MM.1S (cell line): ENCODE data around the gene PPP4R4.

Experiments used
- DNase-seq: peaks from one replicate; pipeline ENCODE4 v3.0.0-alpha.2; 2015
- H2AFZ ChIP-seq: fragments of 300-600 bp; sonication (generic); 2 replicates; pipeline ENCODE4 v1.6.0; 2016; ENCODE audit warnings: antibody characterized with exemption, low read length
- H3F3A ChIP-seq: fragments of 300-600 bp; sonication (generic); 2 replicates; pipeline ENCODE4 v1.6.1; 2016; ENCODE audit warnings: mild to moderate bottlenecking, antibody characterized with exemption, low read length, moderate library complexity, mixed read lengths; ENCODE audit not compliant: insufficient read depth
- H3K27ac ChIP-seq: fragments of 300-600 bp; sonication (generic); 2 replicates; pipeline ENCODE4 v1.5.1; 2016; ENCODE audit warnings: mild to moderate bottlenecking, low read length
- H3K27me3 ChIP-seq: fragments of 300-600 bp; sonication (generic); replicated peaks from 2 replicates; pipeline ENCODE4 v1.6.0; 2016; ENCODE audit warnings: low read length; ENCODE audit not compliant: insufficient read depth
- H3K36me3 ChIP-seq: fragments of 300-600 bp; sonication (generic); replicated peaks from 2 replicates; pipeline ENCODE4 v1.6.1; 2016; ENCODE audit warnings: mild to moderate bottlenecking, low read length, mixed read lengths; ENCODE audit not compliant: insufficient read depth
- H3K4me1 ChIP-seq: fragments of 300-600 bp; sonication (generic); 2 replicates; pipeline ENCODE4 v1.6.1; 2016; ENCODE audit warnings: low read length, mixed read lengths
- H3K4me2 ChIP-seq: fragments of 300-600 bp; sonication (generic); 2 replicates; pipeline ENCODE4 v1.6.0; 2016; ENCODE audit warnings: low read depth, low read length
- H3K4me3 ChIP-seq: fragments of 300-600 bp; sonication (generic); 2 replicates; pipeline ENCODE4 v1.5.1; 2016; ENCODE audit warnings: low read length, mixed read lengths
- H3K79me2 ChIP-seq: fragments of 300-600 bp; sonication (generic); 2 replicates; pipeline ENCODE4 v1.6.1; 2016; ENCODE audit warnings: mixed run types, low read length, mixed read lengths
- H3K9ac ChIP-seq: fragments of 300-600 bp; sonication (generic); 2 replicates; pipeline ENCODE4 v1.6.1; 2016; ENCODE audit warnings: low read length, mixed read lengths
- H3K9me2 ChIP-seq: fragments of 300-600 bp; sonication (generic); replicated peaks from 2 replicates; pipeline ENCODE4 v1.6.1; 2016; ENCODE audit warnings: mild to moderate bottlenecking, low read length, mixed read lengths; ENCODE audit not compliant: insufficient read depth
- H3K9me3 ChIP-seq: fragments of 300-600 bp; sonication (generic); replicated peaks from 2 replicates; pipeline ENCODE4 v1.6.1; 2016; ENCODE audit warnings: mild to moderate bottlenecking, low read length, mixed read lengths; ENCODE audit not compliant: insufficient read depth
- H4K20me1 ChIP-seq: fragments of 300-600 bp; sonication (generic); 2 replicates; pipeline ENCODE4 v1.6.1; 2016; ENCODE audit warnings: mild to moderate bottlenecking, low read length, moderate library complexity, mixed read lengths; ENCODE audit not compliant: insufficient read depth
- CTCF ChIP-seq: fragments of 300-600 bp; sonication (generic); IDR thresholded peaks from 2 replicates; pipeline ENCODE4 v1.5.1; 2016; ENCODE audit warnings: antibody characterized with exemption, low read length, mixed read lengths
- EZH2 ChIP-seq: fragments of 300-600 bp; sonication (generic); optimal IDR thresholded peaks from 2 replicates; pipeline ENCODE3; 2017; ENCODE audit warnings: low read depth, mild to moderate bottlenecking, antibody characterized with exemption, low read length, mixed read lengths
- EZH2phosphoT487 ChIP-seq: fragments of 300-600 bp; sonication (generic); IDR thresholded peaks from 2 replicates; pipeline ENCODE4 v1.6.1; 2018; ENCODE audit warnings: antibody characterized with exemption, low read length

The PPP4R4 gene

DNA sequence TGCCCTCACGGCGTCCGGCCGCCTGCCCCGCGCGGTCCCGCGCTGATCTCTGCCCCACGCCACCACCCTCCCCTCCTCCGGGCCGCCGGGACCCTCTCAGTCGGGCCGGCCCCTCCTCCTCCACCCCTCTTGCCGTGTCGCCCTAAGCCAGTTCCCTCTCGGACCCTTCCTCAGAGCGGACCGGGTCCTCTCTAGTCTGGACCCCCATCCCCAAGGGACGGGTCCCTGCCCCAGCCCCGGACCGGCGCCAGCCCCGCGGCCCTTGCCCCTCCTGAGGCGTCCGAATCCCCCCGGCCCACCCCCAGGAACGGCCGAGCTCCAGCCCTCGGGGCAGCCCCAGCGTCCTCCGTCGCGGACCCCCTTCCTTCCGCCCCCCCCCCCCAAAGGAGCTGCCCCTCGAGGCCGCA is 485 bp downstream of the PPP4R4 start:
- H3K4me3 ChIP-seq: peak overlapping the region; percentile 59

DNA sequence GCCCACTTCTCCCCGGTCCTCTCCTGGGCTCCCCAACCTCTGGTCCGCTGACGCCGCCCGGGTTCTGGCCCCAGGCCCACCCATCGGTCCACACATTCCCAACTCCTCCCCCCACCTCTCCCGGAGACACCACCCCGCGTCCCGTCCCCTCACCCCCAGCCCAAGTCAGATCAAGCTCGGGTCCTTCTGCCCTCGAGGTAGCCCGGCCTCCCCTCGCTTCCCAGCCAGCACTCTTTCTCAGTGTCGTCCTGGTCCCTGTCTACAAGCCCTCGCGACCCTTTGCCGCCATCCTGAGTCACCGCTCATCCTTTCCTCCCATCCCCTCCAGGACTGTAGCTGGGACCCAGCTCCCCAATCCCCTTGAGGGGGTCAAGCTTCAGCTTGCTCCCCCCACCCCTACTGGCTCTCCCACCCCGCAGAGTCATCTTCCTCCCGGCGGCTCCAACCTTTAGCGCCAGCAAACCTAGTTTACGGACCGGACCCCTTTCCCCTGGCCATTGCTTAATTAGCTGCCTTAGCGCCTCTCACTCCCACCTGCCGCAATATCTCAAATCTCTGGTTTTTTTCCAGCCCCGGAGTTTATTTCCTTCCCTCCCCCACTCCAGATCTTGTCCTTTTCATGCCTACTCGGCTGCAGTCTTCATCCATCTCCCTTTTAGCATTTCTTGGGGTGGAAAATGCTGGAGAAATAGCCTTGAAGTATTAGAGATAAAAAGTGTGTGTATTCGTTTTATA is 1.1 kb downstream of the PPP4R4 start:
- H3K27ac ChIP-seq: no peak overlapping the region
- DNase-seq: no peak
- H4K20me1 ChIP-seq: no peaks in the 10 kb centered on the region
- no peaks in the 10 kb centered on the region for H3K9me3 ChIP-seq
- no peak overlapping the region for H2AFZ ChIP-seq
- TF ChIP-seq EZH2: no peak
- TF ChIP-seq CTCF: no peak
- TF ChIP-seq EZH2phosphoT487: no peak
- H3K4me1 ChIP-seq: no peaks in the 10 kb centered on the region
- no peaks in the 10 kb centered on the region; the same call in 1 of the 2 replicates for H3F3A ChIP-seq
- H3K9me2 ChIP-seq: no peaks in the 10 kb centered on the region
- peak overlapping the region; percentile 52; the same call in 1 of the 2 replicates for H3K4me2 ChIP-seq
- H3K9ac ChIP-seq: no peak overlapping the region
- H3K79me2 ChIP-seq: no peaks in the 10 kb centered on the region
- no peaks in the 10 kb centered on the region; the same call in 1 of the 2 replicates for H3K27me3 ChIP-seq
- no peak overlapping the region for H3K4me3 ChIP-seq
- H3K36me3 ChIP-seq: no peaks in the 10 kb centered on the region

More for the DNA sequence above, 485 bp downstream of the PPP4R4 start:
- Histone ChIP-seq H3K4me2 (peak overlapping the region; percentile 52; the same call in 1 of the 2 replicates), H3K27me3 (no peaks in the 10 kb centered on the region; the same call in 1 of the 2 replicates), H3K9me3 (no peaks in the 10 kb centered on the region), H3F3A (no peaks in the 10 kb centered on the region; the same call in 1 of the 2 replicates), H3K79me2 (no peaks in the 10 kb centered on the region), H3K36me3 (no peaks in the 10 kb centered on the region), H4K20me1 (no peaks in the 10 kb centered on the region), H2AFZ (no peak overlapping the region), H3K27ac (no peak overlapping the region), H3K9ac (no peak overlapping the region), H3K9me2 (no peaks in the 10 kb centered on the region), H3K4me1 (no peaks in the 10 kb centered on the region)
- no peak for DNase-seq
- TF ChIP-seq CTCF: no peak
- TF ChIP-seq EZH2: no peak
- no peak for TF ChIP-seq EZH2phosphoT487

DNA sequence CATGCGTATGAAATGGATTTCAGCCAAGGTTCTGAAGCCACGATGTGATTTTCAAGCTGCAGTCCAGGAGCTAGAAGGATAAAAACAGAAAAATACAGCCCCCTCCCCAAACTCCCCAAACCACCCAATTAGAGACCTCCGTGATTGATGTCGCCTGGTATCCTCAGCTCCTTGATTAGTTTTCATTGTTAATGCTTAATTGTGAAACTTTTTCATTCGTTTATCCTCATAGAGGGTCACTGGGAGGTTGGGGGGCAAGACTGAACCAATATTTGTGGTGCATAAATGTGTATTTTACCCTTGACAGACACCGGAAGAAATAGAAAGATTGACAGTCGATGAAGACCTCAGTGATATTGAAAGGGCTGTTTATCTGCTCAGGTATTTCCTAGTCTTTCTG is 1.6 kb downstream of the PPP4R4 start:
- TF ChIP-seq CTCF (no peak), EZH2phosphoT487 (no peak), EZH2 (no peak)
- Histone ChIP-seq H3K4me1 (no peaks in the 10 kb centered on the region), H3K9me3 (no peaks in the 10 kb centered on the region), H3K27me3 (no peaks in the 10 kb centered on the region; the same call in 1 of the 2 replicates), H3F3A (no peaks in the 10 kb centered on the region; the same call in 1 of the 2 replicates), H3K9me2 (no peaks in the 10 kb centered on the region), H3K9ac (no peak overlapping the region), H3K4me3 (no peak overlapping the region), H3K79me2 (no peaks in the 10 kb centered on the region), H3K27ac (no peak overlapping the region), H3K36me3 (no peaks in the 10 kb centered on the region), H2AFZ (no peak overlapping the region), H3K4me2 (no peak overlapping the region), H4K20me1 (no peaks in the 10 kb centered on the region)
- DNase-seq: no peak
